SK-N-SH (cell line): ENCODE results near the gene ZNF25. TPM values are rescaled to one million over a fixed set of nuclear protein-coding genes. Genes with fewer than 3 reads are reported as not detected.

ENCODE experiments used
- CTCF ChIA-PET: fragments of 300-600, 350-600 bp; formaldehyde crosslinking; extraction: SDS; loops from one replicate; lab custom pipeline; 2021; lab: Yijun Ruan, JAX
- POLR2A ChIA-PET: fragments of 350-600 bp; sonication (Branson Sonifier 250); formaldehyde crosslinking; extraction: SDS; loops from one replicate; lab custom pipeline; 2020; ENCODE audit warnings: antibody characterized with exemption, inconsistent platforms; lab: Yijun Ruan, JAX
- DNase-seq: peaks from one replicate; pipeline ENCODE4 v3.0.0; 2012
- H2AFZ ChIP-seq: fragments of 200-600 bp; sonication (generic); 2 replicates; pipeline ENCODE4 v1.8.1; 2016; ENCODE audit warnings: antibody characterized with exemption, mild to moderate bottlenecking, low read depth
- H3F3A ChIP-seq: fragments of 200-600 bp; sonication (generic); replicated peaks from 2 replicates; pipeline ENCODE3; 2016; ENCODE audit warnings: antibody characterized with exemption, mild to moderate bottlenecking; ENCODE audit not compliant: insufficient read depth
- H3K27ac ChIP-seq, 2 experiments: fragments of 200-500 bp in 1 of 2; fragments of 200-600 bp in 1 of 2; sonication (Bioruptor generic) in 1 of 2; sonication (generic), shearing (Covaris generic) in 1 of 2; 2 replicates each; pipeline versions ENCODE4 v1.5.1 to v1.6.1; 2014 to 2016; ENCODE audit warnings: low read depth in 2 of 2, inconsistent platforms in 1 of 2, low read length in 1 of 2, mild to moderate bottlenecking in 1 of 2, mixed read lengths in 1 of 2
- H3K27me3 ChIP-seq: fragments of 200-600 bp; sonication (generic), shearing (Covaris generic); 2 replicates; pipeline ENCODE4 v1.6.1; 2016; ENCODE audit warnings: mixed run types; ENCODE audit not compliant: insufficient read depth
- H3K36me3 ChIP-seq, 2 experiments: fragments of 200-500 bp in 1 of 2; fragments of 200-600 bp in 1 of 2; sonication (Bioruptor generic) in 1 of 2; sonication (generic) in 1 of 2; replicated peaks in 1 of 2; 2 replicates each; pipeline versions ENCODE3 to v1.5.1; 2014 to 2016; ENCODE audit warnings: low read length in 1 of 2, mild to moderate bottlenecking in 1 of 2; ENCODE audit not compliant: insufficient read depth in 2 of 2, control insufficient read depth in 1 of 2
- H3K4me1 ChIP-seq, 2 experiments: fragments of 200-500 bp in 1 of 2; fragments of 200-600 bp in 1 of 2; sonication (Bioruptor generic) in 1 of 2; sonication (generic), shearing (Covaris generic) in 1 of 2; 2 replicates each; pipeline versions ENCODE4 v1.5.1 to v1.6.1; 2014 to 2016; ENCODE audit warnings: low read depth in 1 of 2, low read length in 1 of 2, mixed run types in 1 of 2; ENCODE audit not compliant: insufficient read depth in 2 of 2, control insufficient read depth in 1 of 2
- H3K4me2 ChIP-seq: fragments of 200-600 bp; sonication (generic), shearing (Covaris generic); 2 replicates; pipeline ENCODE4 v1.6.1; 2017; ENCODE audit warnings: mixed run types
- H3K4me3 ChIP-seq, 2 experiments: fragments of 200-500 bp in 1 of 2; fragments of 200-600 bp in 1 of 2; sonication (Bioruptor generic) in 1 of 2; sonication (generic), shearing (Covaris generic) in 1 of 2; 2 replicates each; pipeline versions ENCODE4 v1.5.1 to v1.8.1; 2014 to 2016; ENCODE audit warnings: low read depth in 2 of 2, inconsistent platforms in 1 of 2, low read length in 1 of 2, mild to moderate bottlenecking in 1 of 2, mixed read lengths in 1 of 2, moderate library complexity in 1 of 2
- H3K79me2 ChIP-seq: fragments of 200-600 bp; sonication (generic); 2 replicates; pipeline ENCODE4 v1.8.1; 2017; ENCODE audit warnings: mild to moderate bottlenecking; ENCODE audit not compliant: insufficient read depth
- H3K9ac ChIP-seq: fragments of 200-600 bp; sonication (generic); 2 replicates; pipeline ENCODE4 v1.6.1; 2017; ENCODE audit warnings: mixed run types
- H3K9me2 ChIP-seq: fragments of 200-600 bp; sonication (generic); 2 replicates; pipeline ENCODE4 v1.6.1; 2017; ENCODE audit warnings: mixed run types
- H3K9me3 ChIP-seq: fragments of 200-600 bp; sonication (generic); 2 replicates; pipeline ENCODE4 v1.6.1; 2017; ENCODE audit warnings: mixed run types, mild to moderate bottlenecking, moderate library complexity
- H4K20me1 ChIP-seq: fragments of 200-600 bp; sonication (generic); 2 replicates; pipeline ENCODE4 v1.6.1; 2017; ENCODE audit warnings: mild to moderate bottlenecking, mixed run types; ENCODE audit not compliant: insufficient read depth
- CTCF ChIP-seq: fragments of 200-600 bp; sonication (generic); IDR thresholded peaks from 2 replicates; pipeline ENCODE4 v1.6.1; 2017; ENCODE audit warnings: antibody characterized with exemption, mild to moderate bottlenecking, moderate library complexity
- EP300 ChIP-seq, 2 experiments: IDR thresholded peaks; 2 replicates each; pipeline versions ENCODE4 v1.4.0 to v1.6.1; 2012; ENCODE audit warnings: borderline replicate concordance in 1 of 2, low read depth in 1 of 2, low read length in 1 of 2
- EZH2phosphoT487 ChIP-seq: fragments of 200-600 bp; sonication (generic); IDR thresholded peaks from 2 replicates; pipeline ENCODE4 v1.6.1; 2017; ENCODE audit warnings: low read depth, mixed run types, mild to moderate bottlenecking, antibody characterized with exemption, moderate library complexity, borderline replicate concordance
- FOSL2 ChIP-seq: IDR thresholded peaks from 2 replicates; pipeline ENCODE4 v1.4.0; 2012; ENCODE audit warnings: low read depth, mild to moderate bottlenecking, moderate library complexity, borderline replicate concordance
- GATA2 ChIP-seq: sonication (generic); formaldehyde crosslinking; IDR thresholded peaks from 2 replicates; pipeline ENCODE4 v1.5.0; 2020; ENCODE audit warnings: mild to moderate bottlenecking, missing genetic modification reagents
- IRF3 ChIP-seq: fragments of 150-350 bp; IDR thresholded peaks from 2 replicates; pipeline ENCODE4 v1.6.1; 2016; ENCODE audit warnings: mild to moderate bottlenecking, low read depth, low read length
- JUND ChIP-seq: IDR thresholded peaks from 2 replicates; pipeline ENCODE4 v1.4.0; 2012
- MAX ChIP-seq: IDR thresholded peaks from 2 replicates; pipeline ENCODE4 v1.4.0; 2012; ENCODE audit warnings: low read depth
- MEF2A ChIP-seq: IDR thresholded peaks from 2 replicates; pipeline ENCODE4 v1.4.0; 2012; ENCODE audit warnings: low read depth, borderline replicate concordance
- MXI1 ChIP-seq: IDR thresholded peaks from 2 replicates; pipeline ENCODE4 v1.6.1; 2012; ENCODE audit warnings: mild to moderate bottlenecking, low read depth, low read length, improper control_type of control experiment
- NFIC ChIP-seq: IDR thresholded peaks from 2 replicates; pipeline ENCODE4 v1.4.0; 2012; ENCODE audit warnings: borderline replicate concordance
- NRF1 ChIP-seq: IDR thresholded peaks from 2 replicates; pipeline ENCODE4 v1.6.1; 2012; ENCODE audit warnings: low read depth, mild to moderate bottlenecking, low read length
- POLR2AphosphoS5 ChIP-seq: IDR thresholded peaks from 2 replicates; pipeline ENCODE4 v1.6.1; 2012; ENCODE audit warnings: low read depth, low read length
- REST ChIP-seq: IDR thresholded peaks from 2 replicates; pipeline ENCODE4 v1.6.1; 2012; ENCODE audit warnings: mild to moderate bottlenecking, low read depth, low read length, moderate library complexity
- RFX5 ChIP-seq: IDR thresholded peaks from 2 replicates; pipeline ENCODE4 v1.6.1; 2012; ENCODE audit warnings: mild to moderate bottlenecking, improper control_type of control experiment, low read length
- RXRA ChIP-seq: IDR thresholded peaks from 2 replicates; pipeline ENCODE4 v1.4.0; 2012; ENCODE audit warnings: low read depth, mild to moderate bottlenecking, borderline replicate concordance
- TEAD4 ChIP-seq: IDR thresholded peaks from 2 replicates; pipeline ENCODE4 v1.4.0; 2012; ENCODE audit warnings: mild to moderate bottlenecking, borderline replicate concordance; ENCODE audit not compliant: insufficient read depth
- ZBTB33 ChIP-seq: IDR thresholded peaks from 2 replicates; pipeline ENCODE4 v1.4.0; 2012; ENCODE audit warnings: low read depth, borderline replicate concordance
- WGBS: methylation state at CpG from one replicate; pipeline ENCODE4 v1.1.6; 2017; ENCODE audit warnings: low lambda C conversion rate; 5-methylcytosine and 5-hydroxymethylcytosine counted together
- polyA plus RNA-seq, 3 experiments: library from polyadenylated mRNA; depleted of rRNA; stranded (reverse); fragments of >200 nt; gene quantifications; 2 replicates each; pipeline ENCODE4 v1.2.3, GENCODE V29; 2012

ZNF25 gene
- polyA plus RNA-seq, 1 of the 3 experiments (the other 2 are of a cell fraction) = 3.6 TPM

- Histone ChIP-seq H4K20me1 (no peaks in the 10 kb centered on the region), H3F3A (no peaks in the 10 kb centered on the region), H3K4me1 (no peaks in the 10 kb centered on the region), H3K9ac (no peak overlapping the region), H3K27ac (no peak overlapping the region), H3K4me2 (no peak overlapping the region), H3K27me3 (no peaks in the 10 kb centered on the region), H2AFZ (no peak overlapping the region), H3K9me2 (no peaks in the 10 kb centered on the region), H3K9me3 (no peaks in the 10 kb centered on the region), H3K79me2 (no peaks in the 10 kb centered on the region), H3K36me3 (peaks cover 14 to 24% of the 10 kb centered on the region in 2 experiments), H3K4me3 (no peak overlapping the region)
- ChIA-PET CTCF (interaction anchor here (1.0 to 1.1 kb wide), 3 partner anchors 10 to 74 kb away, joined by 3 read pairs; no protein-coding TSS in a partner anchor), POLR2A (no interaction called here)
- no peak for TF ChIP-seq REST
- TF ChIP-seq ZBTB33 = no peak
- no peak for TF ChIP-seq TEAD4
- no peak for TF ChIP-seq NFIC
- no peak for TF ChIP-seq RXRA
- TF ChIP-seq JUND = no peak
- no peak for DNase-seq
These were observed 11.4 kb downstream of the ZNF25 start for GRCh38 chr10:37965006-37965405.

GRCh38 chr10:37960591-37961137 lies 15.8 kb downstream of the ZNF25 start:
- Histone ChIP-seq H3K4me2 (no peak overlapping the region), H3K9ac (no peak overlapping the region), H3K4me1 (no peaks in the 10 kb centered on the region), H3K9me3 (no peaks in the 10 kb centered on the region), H4K20me1 (no peaks in the 10 kb centered on the region), H3F3A (no peaks in the 10 kb centered on the region), H3K27me3 (no peaks in the 10 kb centered on the region), H3K36me3 (peaks cover 21 to 26% of the 10 kb centered on the region in 2 experiments), H3K9me2 (no peaks in the 10 kb centered on the region), H3K27ac (no peak overlapping the region), H3K79me2 (no peaks in the 10 kb centered on the region), H3K4me3 (no peak overlapping the region), H2AFZ (no peak overlapping the region)
- POLR2A ChIA-PET = no interaction called here
- CTCF ChIA-PET = interaction anchor here (1.9 to 2.0 kb wide), 2 partner anchors 15 to 16 kb away, joined by 4 to 7 read pairs; partner anchors contain the start of gene ZNF25
- DNase-seq = no peak
- 87% methylated on average over 2 of the region's 2 CpGs for WGBS
- TF ChIP-seq CTCF = no peak
- TF ChIP-seq TEAD4 = no peak
- no peak for TF ChIP-seq JUND
- no peak for TF ChIP-seq MEF2A
- no peak for TF ChIP-seq MAX
- no peak for TF ChIP-seq POLR2AphosphoS5
- no peak for TF ChIP-seq IRF3
- TF ChIP-seq RFX5 = no peak
- no peak for TF ChIP-seq MXI1
- no peak for TF ChIP-seq GATA2
- TF ChIP-seq NRF1 = no peak
- no peak for TF ChIP-seq EP300 (IDR thresholded peaks at IDR 0.05; ENCODE audit: borderline replicate concordance in 1 of 2, low read depth in 1 of 2, low read length in 1 of 2)
- TF ChIP-seq FOSL2 = no peak
- TF ChIP-seq EZH2phosphoT487 = no peak
